HG02943 (cell line): ENCODE measurements around the gene MAST4.

Source experiments
- ATAC-seq: cut with Tn5 transposase; IDR thresholded peaks from one replicate; pipeline ENCODE4 v1.9.1; 2021; ENCODE audit warnings: mild to moderate bottlenecking, low read depth, moderate library complexity; ENCODE audit not compliant: unreplicated experiment

MAST4 gene

GRCh38 chr5:66829826-66830225 lies 233.6 kb downstream of the MAST4 start:
- no peak for ATAC-seq

- ATAC-seq: no peak
Measured at GRCh38 chr5:66830636-66831035, 234.4 kb downstream of the MAST4 start.

GRCh38 chr5:66839636-66840185 lies 243.5 kb downstream of the MAST4 start:
- no peak for ATAC-seq

GRCh38 chr5:66840511-66841013 lies 244.4 kb downstream of the MAST4 start:
- peak; percentile 99 for ATAC-seq

- ATAC-seq: no peak
Measured at GRCh38 chr5:66841264-66841663, 245.1 kb downstream of the MAST4 start.

- ATAC-seq: no peak
Measured at GRCh38 chr5:66842540-66842939, 246.3 kb downstream of the MAST4 start.

- no peak for ATAC-seq
Measured at GRCh38 chr5:66843065-66843464, 246.9 kb downstream of the MAST4 start.

GRCh38 chr5:66848749-66849641 lies 252.8 kb downstream of the MAST4 start:
- ATAC-seq: no peak

GRCh38 chr5:66849803-66850202 lies 253.6 kb downstream of the MAST4 start:
- ATAC-seq: no peak

GRCh38 chr5:66850354-66851075 lies 254.3 kb downstream of the MAST4 start:
- no peak for ATAC-seq

GRCh38 chr5:66851306-66851705 lies 255.1 kb downstream of the MAST4 start:
- no peak for ATAC-seq

GRCh38 chr5:66854416-66854815 lies 258.2 kb downstream of the MAST4 start:
- no peak for ATAC-seq

- ATAC-seq: no peak
Measured at GRCh38 chr5:66856041-66856805, 260.0 kb downstream of the MAST4 start.

- ATAC-seq: no peak
Measured at GRCh38 chr5:66859526-66859925, 263.3 kb downstream of the MAST4 start.

GRCh38 chr5:66860199-66860975 lies 264.2 kb downstream of the MAST4 start:
- ATAC-seq: no peak

- ATAC-seq: no peak
Measured at GRCh38 chr5:66861402-66861801, 265.2 kb downstream of the MAST4 start.

- no peak for ATAC-seq
Measured at GRCh38 chr5:66862020-66862419, 265.8 kb downstream of the MAST4 start.

- ATAC-seq: no peak
Measured at GRCh38 chr5:66863243-66864170, 267.3 kb downstream of the MAST4 start.
